NOMO-1 treated with dmso at 0.1 percent for 144 hours (cell line): ENCODE results near the gene CCDC188.

Experiments used
- DNase-seq: peaks from one replicate; lab custom pipeline; 2025; ENCODE audit not compliant: unreplicated experiment; lab: John Stamatoyannopoulos, UW

Gene CCDC188

DNA sequence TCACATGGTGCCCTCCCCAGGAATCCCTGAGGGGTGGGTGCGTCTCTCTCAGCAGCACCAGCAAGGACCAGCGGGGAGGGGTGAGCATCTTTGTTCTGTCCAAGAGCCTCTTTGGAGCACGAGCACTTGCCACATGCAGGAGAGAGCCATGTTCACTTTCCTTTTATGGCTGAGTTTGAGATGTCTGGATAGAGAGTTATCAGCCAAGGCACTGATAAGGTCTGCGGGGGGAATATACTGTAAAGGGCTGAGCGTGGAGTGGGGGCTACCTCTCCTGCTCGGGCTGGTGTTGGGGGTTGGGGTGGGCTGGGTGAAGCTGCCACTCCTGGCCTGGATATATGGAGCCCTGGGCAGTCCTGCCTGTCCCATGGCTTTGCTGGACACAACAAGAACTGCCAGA, 34.9 kb upstream of the CCDC188 start:
- no peak for DNase-seq

DNA sequence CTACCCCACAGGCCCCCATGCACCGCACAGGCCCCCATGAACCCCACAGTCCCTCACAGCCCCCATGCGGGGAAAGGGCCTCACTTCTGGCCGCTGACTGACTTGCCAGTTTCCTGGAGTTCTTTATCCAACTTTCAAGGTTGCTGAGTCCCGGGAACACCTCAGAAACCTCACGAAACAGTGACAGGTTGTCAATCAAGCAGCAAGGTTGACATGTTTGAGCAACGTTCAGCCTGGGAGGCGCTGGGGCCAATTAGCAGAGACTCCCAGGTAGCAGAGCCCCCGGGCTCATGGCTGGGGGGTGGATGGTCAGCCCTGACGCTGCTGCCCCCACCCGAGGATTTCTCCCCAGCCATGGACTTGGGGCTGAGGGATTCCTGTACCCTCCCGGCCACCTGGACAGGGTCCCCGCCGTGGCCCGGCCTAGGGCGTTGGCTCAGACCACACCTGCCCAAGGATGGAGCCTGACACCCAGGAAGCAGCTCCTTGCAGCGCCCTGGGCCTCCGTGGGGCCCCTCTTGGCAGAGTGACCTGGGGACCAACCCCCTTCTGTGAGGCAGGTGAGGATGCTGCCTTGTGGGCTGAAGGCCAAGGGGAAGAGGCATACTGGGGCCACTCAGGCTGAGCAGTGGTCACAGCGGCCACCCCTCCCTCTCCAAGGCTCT, 33.8 kb upstream of the CCDC188 start:
- no peak for DNase-seq

DNA sequence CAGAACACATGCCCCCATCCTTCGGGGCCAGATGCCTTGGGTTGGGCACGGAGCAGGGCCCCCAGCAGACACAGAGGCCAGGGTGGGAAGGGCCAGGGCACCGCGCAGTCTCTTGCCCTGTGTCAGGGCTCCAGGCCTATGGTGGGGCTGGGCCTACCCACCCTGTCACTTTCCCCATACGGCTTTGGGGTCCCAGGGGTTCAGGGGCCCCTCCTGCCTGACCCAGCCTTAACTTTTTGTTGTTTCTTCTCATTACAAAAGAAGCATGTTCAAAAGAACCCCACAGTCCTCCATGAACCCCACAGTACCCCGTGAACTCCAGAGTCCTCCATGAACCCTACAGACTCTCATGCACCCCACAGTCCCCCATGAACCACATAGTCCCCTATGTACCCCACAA, 33.0 kb upstream of the CCDC188 start:
- no peak for DNase-seq

DNA sequence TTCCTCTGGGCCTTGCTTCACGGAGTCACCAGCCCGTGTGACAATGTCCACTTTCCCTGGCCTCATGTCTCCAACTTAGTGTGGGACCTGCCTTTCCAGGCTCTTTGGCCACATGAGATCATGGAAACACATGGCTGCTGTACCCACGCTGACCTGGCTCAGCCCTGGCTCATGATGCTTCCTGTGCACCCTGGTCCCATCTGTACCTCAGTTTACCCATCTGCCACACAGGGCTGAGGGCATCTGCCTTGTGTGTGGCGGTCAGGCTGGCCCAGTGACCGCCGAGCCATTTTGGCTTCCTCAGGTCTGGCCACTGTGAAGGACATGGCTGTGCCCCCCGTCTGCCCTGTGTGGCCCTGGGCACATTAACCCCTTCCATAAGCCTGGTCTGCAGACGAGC, 32.2 kb upstream of the CCDC188 start:
- DNase-seq: no peak

DNA sequence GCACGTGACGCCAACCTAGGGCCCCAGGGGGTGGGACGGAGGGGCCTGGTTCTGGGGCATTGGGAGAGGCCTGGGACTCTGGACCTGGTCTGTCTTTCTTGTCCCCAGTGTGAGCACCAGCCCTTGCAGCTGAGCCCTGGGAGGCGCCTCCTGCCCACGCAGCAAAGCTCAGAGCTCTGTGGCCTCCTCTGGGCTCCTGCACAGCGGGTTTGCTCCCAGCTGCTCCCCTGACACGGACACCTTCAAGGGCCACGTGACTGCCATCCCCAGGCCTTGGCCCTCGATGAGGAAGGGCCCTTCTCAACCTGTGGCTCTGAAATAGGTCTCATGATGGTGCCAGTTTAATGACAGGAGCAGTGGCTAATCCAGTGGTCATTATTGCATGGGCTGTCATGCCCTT, 31.5 kb upstream of the CCDC188 start:
- DNase-seq: no peak

DNA sequence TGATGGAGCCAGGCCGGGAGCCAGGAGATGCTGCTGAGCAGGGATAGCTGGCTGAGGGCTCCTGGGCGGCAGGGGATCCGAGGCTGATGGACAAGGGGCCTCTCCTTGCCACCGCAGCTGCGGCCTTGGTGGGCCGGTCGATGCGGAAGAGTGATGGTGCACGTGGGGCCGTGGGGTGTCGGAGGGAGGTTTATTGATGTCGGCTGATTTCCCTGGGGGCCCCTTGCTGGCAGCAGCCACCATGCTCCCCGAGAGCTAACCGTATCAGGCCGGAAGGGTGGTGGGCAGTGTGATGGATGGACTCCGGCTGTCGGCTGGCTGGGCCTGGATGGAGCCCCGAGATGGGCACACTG, 31.0 kb upstream of the CCDC188 start:
- no peak for DNase-seq

DNA sequence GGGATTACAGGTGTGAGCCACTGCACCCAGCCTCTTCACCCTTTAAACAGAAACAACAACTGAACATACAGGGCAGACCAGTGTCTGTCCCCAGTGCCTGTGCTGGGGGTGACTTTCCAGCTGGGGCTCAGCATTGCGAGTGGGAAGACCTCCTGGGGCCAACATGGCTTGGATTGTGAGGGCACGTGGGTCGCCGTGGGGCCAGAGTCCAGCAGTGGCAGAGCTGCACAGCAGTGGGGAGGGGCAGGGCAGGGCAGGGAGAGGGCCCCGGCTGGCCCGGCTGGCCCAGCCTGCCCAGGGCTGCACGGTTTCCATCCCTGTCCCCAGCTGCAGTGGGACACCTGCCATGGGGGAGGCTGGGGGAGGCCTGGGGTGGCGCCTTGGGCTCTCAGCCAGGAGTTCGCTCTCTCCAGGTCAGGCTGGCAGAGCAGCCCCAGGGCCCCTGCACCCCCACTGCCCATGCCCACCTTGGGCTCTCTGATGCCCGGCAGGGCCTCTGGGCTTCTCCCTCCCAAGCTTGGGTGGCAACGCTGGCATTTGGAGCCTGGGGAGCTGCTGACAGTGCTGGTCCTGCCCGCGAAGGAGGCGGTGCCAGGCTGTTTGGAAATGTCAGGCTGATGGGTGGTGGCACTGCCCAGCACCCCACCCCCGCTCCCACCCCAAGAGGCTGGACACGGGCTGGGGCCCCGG, 30.5 kb upstream of the CCDC188 start:
- no peak for DNase-seq

DNA sequence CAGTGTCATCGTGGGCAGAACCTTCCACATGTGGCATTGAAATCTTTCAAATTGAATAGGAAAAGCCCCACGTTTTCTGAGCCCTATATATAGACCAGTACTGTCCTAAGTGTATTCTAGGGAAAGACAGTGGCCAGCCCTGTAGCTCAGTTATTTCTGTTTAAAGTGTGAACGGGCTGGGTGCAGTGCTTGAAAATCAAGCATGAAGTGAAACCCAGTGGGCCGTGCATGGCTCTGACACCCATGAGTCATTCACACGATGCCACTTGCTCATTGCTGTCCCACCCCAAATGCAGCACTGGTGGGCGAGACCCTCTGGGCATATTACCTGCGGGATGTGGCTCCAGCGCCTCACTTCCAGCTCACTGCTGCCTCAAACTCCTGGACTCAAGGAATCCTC, 29.8 kb upstream of the CCDC188 start:
- no peak for DNase-seq

DNA sequence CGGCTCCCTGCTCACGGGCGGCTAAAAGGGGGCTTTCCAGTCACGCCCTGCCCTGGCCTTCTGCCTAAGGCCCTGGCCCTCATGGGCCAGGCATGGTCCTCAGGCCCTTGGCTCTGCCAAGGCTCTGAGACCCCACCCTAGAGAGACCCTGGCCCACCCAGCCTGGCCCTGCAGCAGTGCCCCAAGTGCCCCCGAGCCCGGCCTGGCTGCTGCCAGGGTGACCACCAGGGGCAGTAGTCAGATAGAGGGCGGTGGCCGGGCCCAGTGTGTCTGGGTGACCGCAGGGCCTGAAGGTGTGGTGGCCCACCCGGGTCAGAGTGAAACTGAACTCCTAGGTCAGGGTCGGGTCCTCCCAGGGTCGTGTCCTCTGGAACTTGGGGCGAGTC, 29.4 kb upstream of the CCDC188 start:
- no peak for DNase-seq

DNA sequence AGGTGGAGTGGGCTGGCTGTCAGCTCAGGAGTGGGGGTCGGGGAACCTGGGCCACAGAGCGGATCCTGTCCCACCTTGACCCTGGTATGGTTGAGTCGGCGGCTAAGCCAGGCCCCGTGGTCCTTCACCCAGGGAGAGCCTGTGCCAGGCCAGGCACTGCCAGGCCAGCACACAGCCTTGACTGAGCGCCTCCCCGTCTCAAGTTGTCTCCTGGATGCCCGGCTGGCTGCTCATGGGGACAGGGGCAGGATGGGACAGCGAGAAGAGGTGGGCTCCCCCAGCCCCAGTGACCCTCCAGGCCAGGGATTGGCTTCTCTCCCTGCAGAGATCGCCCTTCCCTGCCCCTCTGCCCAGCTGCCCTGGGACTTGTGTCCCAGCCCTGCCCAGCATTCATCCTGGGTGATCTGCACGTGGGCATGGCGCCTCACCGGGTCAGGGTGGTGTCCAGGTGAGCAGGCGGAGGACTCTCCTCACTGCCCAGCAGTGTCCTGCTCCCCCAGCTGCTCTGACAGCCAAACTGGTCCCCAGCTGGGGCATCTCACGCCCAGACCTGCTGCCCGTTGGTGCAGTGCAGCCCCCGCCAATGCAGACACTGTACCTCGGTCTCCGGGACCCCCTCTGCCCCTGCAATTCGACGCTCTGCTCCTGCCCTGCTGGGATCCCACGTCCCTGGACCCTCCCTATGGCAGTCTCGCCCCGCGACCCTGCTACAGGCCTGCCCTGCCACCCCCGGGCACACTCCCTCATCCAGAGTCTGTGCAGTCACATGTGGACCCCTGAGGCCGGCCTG, 28.8 kb upstream of the CCDC188 start:
- no peak for DNase-seq

DNA sequence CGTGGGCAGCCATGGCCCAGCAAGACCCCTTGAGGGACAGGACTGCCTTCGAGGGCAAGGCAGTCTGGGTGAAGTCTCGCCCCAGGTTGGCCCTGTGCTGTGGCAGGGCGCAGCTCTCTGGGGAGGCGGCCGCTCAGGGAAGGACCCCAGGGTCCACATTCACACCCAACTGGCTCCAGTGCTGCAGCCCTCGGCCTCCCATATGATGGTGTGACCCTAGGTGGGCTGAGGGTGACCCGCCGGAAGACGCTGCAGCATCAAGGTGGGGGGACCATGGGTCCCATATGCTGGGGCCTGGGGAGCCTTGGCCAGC, 28.0 kb upstream of the CCDC188 start:
- no peak for DNase-seq

DNA sequence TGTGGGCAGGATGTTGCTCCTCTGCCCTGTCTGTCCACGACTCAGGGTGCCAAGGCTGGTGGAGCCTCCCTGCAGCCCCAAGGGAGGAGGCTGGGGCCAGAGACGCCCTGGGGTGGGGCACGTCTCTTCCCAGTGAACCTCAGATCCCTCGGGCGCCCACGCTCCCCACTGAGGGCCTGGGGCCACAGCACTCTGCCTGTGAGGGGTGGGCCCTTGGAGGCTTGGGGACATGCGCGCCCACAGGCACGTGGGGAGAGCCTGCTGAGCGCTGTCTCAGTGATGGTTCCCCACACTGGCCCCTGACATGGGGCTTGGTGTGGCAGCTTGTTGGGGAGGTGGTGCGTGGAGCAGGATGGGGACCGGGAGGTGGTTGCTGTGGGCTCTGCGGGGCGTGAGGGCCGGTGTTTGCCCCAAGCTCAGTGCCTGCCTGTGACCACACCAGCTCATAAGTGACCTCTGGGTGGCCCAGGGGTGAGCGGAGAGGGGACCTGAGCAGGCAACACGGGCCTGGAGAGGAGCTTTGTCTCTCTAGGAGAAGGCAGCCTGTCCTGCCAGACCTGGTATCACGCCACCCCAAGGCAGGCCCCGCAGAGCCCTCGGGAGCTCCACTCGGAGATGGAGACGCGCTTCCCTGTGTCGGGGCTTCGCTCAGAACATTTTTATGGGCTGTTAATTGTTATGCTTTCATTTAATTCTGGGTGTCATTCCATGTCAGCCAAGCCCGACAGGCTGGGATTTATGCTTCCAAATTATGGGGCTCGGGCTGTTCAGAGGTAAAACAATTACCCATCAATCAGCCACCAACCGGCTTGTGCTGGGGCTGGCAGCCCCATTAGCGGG, 27.4 kb upstream of the CCDC188 start:
- DNase-seq: no peak

DNA sequence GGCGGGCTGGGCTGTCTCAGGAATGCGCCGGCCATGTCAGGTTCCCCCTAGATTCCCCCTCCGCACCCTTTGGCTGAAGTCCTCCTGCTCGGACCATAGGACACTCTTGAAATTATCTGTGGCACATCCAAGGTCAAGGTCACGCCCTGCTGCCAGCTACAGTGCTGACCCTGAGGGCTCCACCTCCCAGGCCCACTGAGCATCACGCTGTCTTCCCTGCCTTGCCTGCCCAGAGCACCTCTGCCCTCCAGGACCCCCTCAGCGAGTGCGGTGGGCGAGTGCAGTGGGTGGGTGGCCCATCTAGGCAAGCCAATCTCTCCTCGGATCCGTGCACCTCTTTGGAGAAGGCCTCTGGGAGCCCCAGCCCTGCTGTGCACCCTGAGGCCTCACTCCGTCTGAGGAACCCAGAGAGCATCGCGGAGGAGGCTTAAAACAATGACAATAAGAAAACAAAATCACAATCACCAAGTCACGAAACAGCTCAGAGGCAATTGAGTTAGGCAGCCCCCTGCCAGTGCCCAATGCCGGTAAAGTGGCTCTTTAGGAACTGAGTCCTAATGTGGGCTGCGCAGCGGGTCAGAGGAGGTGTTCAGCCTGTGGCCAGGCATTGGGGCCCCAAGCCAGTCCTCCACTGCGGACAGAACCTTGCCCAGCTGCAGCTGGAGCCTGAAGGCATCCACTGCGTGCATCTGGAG, 26.5 kb upstream of the CCDC188 start:
- DNase-seq: no peak

DNA sequence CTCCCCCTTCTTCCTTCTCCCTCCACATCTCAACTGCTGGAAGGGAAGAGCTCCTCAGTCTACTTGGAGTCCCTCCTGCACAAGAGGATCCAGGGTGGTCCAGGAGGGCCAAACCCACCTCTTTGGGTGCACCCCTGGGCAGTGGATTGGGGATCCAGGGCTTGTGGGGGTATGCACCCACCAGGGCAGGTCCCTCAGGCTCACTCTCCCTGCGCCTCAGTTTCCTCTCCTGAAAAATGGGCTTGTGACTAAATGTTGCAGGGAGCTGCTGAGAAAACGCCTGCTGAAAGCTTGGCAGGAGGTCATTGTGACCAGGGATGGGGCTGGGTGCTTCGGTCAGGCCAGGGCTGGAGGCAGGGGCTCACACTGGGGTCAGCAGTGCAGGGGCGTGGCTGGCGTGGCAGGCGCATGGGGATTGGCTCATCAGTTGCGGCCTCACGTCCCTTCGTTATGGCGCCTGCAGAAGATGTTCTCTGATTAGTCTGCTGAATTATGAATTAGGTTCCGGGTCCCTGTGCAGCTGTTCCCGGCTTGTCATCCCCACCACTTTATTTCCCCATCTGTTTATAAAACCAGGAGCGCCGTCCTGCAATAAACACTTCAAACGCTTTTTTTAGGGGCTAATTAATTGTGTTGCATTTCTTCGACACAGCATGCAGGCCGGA, 25.7 kb upstream of the CCDC188 start:
- no peak for DNase-seq

DNA sequence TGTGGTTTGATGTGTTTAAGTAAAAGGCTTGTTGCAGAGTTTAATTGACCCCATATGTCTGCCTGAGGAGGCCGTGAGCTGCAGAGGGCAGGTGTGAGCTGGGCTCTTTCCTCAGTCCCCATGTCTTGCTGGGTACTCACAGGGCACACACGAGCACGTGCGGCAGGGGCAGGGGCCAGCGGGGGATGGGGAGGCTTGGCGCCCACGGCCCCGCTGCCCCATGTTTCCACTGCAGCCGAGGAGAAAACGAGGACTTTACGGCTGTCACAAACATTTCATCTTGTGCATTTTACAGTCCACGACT, 24.7 kb upstream of the CCDC188 start:
- no peak for DNase-seq

DNA sequence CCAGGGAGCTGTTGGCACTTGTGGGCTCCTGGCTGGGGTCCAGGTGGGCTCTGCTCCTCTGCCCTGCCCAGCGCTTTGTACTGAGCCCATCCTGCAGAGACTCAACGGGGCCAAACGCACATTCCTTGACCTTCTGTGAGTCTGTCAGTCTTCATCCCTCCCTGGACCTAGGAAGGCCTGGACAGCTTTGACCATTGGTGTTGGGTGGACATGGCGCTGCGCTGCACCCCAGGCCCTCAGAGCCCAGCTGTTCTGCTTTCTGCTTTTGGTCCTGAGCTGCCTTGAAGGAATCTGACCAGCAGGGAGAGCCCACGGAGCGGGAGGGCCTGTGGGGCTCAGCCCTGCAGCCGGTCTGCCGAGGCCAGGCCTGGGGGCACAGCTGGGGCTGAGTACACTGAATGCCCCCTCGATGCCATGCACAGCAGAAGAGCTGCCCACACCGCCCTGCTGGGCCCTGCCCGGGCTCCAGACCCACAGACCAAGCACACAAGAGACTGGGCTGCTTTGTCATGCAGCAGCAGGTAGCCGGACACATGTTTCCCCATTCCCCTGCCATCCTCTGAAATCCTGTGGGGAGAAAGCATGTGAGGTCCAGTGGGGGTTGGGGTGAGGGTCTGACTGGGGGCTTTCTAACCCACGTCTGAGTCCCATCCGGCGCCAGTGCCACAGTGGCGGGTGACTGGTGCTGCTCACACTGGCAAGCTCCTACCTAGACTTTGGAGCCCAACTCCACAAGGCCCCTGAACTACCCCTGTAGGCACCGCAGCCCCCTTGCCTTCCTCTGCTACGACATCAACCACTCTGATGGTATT, 24.1 kb upstream of the CCDC188 start:
- DNase-seq: no peak

DNA sequence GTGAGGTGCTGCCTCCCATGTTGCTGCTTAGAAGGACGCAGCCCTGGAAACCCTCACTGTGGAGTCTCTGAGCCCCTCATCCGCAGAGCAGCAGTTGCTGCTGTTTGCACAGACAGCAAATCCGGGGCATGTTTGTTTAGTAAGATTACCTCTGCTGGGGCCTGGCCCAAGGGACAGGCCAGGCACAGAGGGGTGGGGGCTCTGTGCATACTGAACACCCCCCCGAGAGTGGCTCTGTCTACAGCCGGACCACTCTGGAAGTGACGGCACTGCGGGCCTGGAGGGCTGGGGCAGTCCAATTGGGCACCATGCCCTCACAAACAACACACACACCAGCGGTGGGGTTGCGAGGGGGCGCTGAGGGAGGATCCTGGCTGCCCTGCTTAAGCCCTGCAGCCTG, 22.9 kb upstream of the CCDC188 start:
- no peak for DNase-seq

DNA sequence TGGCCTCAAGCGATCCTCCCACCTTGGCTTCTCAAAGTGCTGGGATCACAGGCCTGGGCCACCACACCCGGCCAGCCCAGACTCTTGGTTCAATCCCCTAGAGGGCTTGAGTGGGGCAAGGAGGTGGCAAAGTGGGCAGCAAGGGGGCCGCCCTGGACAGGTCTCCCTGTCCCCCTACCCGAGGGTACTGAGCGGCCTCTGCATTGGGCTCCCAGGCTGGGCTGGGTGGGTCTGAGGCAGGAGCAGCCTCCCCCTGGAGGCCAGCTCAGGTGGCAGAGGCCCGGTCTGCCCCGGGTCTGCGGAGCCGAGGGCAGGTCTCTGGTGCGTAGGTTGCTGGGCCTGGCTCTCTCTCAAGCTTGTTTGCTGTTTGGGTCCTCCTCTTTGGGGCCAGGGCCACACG, 22.4 kb upstream of the CCDC188 start:
- no peak for DNase-seq

DNA sequence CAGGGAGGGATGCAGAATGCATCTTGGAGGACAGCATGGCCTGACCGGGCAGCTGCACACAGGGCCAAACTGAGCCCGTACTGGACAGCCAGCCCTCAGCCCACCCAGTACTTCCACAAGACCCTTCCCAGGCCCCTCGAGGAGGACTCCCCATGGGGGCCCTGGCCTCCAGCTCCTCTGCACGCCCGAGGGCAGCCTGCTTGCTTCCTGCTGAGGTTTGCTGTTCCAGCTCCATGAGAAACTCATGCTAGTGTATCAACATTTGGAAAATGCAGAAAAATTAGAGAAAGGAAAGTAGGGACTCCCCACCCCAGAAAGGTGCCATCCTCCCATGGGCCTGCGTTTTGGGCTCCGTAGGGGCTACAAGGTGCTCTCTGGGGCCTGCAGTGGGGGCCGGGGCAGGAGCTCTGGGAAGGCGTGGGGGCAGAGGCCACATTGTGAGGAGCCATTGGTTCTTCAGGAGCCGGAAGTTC, 21.3 kb upstream of the CCDC188 start:
- no peak for DNase-seq
